ENCODE data around the gene STARD3.

STARD3 gene

GRCh38 chr17:39672522-39673334 lies 35.8 kb downstream of the STARD3 start:
- DNase-seq (ENCODE audit: low read depth): no peak

GRCh38 chr17:39673335-39674081 lies 36.6 kb downstream of the STARD3 start:
- no peak for DNase-seq (ENCODE audit: low read depth)

- DNase-seq (ENCODE audit: low read depth): no peak
Measured at GRCh38 chr17:39674179-39674578, 37.2 kb downstream of the STARD3 start.

- DNase-seq (ENCODE audit: low read depth): peak; percentile 54
Measured at GRCh38 chr17:39674702-39675389, 37.9 kb downstream of the STARD3 start.

- DNase-seq (ENCODE audit: low read depth): no peak
Measured at GRCh38 chr17:39675390-39676082, 38.6 kb downstream of the STARD3 start.

GRCh38 chr17:39676198-39676819 lies 39.4 kb downstream of the STARD3 start:
- DNase-seq (ENCODE audit: low read depth): peak; percentile 96

- DNase-seq (ENCODE audit: low read depth): no peak
Measured at GRCh38 chr17:39677072-39677471, 40.1 kb downstream of the STARD3 start.

GRCh38 chr17:39677542-39678339 lies 40.8 kb downstream of the STARD3 start:
- no peak for DNase-seq (ENCODE audit: low read depth)

GRCh38 chr17:39678340-39679116 lies 41.6 kb downstream of the STARD3 start:
- DNase-seq (ENCODE audit: low read depth): no peak

GRCh38 chr17:39679521-39680192 lies 42.7 kb downstream of the STARD3 start:
- peak; percentile 62 for DNase-seq (ENCODE audit: low read depth)

- DNase-seq (ENCODE audit: low read depth): no peak
Measured at GRCh38 chr17:39683295-39683939, 46.5 kb downstream of the STARD3 start.

- no peak for DNase-seq (ENCODE audit: low read depth)
Measured at GRCh38 chr17:39684369-39685192, 47.6 kb downstream of the STARD3 start.

- no peak for DNase-seq (ENCODE audit: low read depth)
Measured at GRCh38 chr17:39687101-39687545, 50.2 kb downstream of the STARD3 start.

GRCh38 chr17:39687546-39688474 lies 50.9 kb downstream of the STARD3 start, which contains the start of gene PGAP3:
Gene PGAP3, minus strand, starts transcription at chr17:39688057. Its CDS starts 43 bp downstream, at chr17:39688014.
- peak; percentile 89 for DNase-seq (ENCODE audit: low read depth)

- no peak for DNase-seq (ENCODE audit: low read depth)
Measured at GRCh38 chr17:39688475-39688835, 51.5 kb downstream of the STARD3 start.

- DNase-seq (ENCODE audit: low read depth): no peak
Measured at GRCh38 chr17:39688945-39689344, 52.0 kb downstream of the STARD3 start.

- DNase-seq (ENCODE audit: low read depth): no peak
Measured at GRCh38 chr17:39694593-39694992, 57.6 kb downstream of the STARD3 start.
